ENCODE results near the gene SSR2. TPM values are rescaled to one million over a fixed set of nuclear protein-coding genes. Genes with fewer than 3 reads are reported as not detected.

Gene SSR2
- total and polyA plus RNA-seq, 4 donors: 186 to 313 (median 206) TPM

DNA sequence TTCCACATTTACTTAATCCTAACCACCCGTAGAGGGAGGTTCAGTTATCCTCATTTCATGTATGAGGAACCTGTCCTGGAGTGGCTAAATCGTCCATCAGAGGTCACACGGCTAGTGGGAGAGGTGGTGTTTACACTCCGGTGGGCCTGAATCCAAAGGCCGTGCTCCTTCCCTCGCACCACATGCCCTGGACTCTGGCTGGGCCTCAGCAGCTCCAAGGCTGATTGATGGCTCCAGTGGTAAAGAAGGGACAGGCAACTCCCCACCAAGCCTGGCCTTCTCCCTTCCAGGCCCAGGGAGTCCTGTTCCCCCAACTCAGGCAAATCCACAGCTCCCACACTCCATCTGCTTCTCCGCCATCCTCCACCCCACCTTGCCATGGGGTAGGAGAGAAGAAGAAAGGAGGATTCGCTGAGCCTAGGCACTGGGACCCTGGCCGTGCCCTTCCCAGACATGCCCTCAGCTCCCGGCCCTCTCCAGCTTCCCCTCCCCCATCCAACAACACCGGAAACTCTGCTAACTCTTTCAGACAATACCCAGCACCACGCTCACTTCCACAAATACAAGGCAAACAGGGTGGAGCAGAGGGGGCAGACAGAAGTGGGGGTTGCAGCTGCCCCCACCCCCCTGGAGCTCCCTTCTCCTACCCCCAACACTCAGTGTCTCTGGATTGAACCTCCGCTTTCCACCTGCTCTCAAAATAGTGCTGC is 53.3 kb downstream of the SSR2 start:
- no peak overlapping the region for H3K4me3 ChIP-seq (ENCODE audit: low read depth, low read length)
- WGBS (ENCODE audit: insufficient coverage): 26% methylated on average over 8 of the region's 13 CpGs
- H3K9me3 ChIP-seq (ENCODE audit: control insufficient read depth, insufficient read depth, low read length): no peaks in the 10 kb centered on the region
- no peak for DNase-seq (ENCODE audit: low read depth in 4 of 6, low spot score in 6 of 6)
- peaks cover 74% of the 10 kb centered on the region for H3K36me3 ChIP-seq (ENCODE audit: control insufficient read depth, insufficient read depth, low read length)
- H3K4me1 ChIP-seq (ENCODE audit: control insufficient read depth, insufficient read depth, low read length): peaks cover 69% of the 10 kb centered on the region
- H3K27me3 ChIP-seq (ENCODE audit: control insufficient read depth, insufficient read depth, low read length): no peaks in the 10 kb centered on the region
- H3K27ac ChIP-seq (ENCODE audit: low read depth, low read length): peak overlapping the region; percentile 76

DNA sequence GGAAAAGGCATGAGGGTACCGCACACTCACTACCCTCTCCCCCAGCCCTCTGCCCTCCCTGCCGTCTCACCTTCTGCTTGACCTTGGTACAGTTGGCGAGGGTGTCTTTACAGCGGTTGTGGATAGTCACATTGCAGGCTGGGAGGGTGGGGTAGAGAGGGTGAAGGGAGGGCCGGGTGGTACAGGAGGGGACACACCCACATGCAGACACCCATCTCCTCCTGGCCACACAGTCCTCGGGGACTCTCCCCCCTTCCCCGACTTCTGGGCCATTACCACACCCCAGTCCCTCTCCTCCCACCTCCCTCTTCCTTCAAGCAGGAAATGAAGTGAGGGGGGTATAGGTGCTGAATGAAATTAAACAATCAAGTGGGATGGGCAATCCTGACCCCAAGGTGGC is 54.0 kb downstream of the SSR2 start:
- Histone ChIP-seq H3K4me1 (ENCODE audit: control insufficient read depth, insufficient read depth, low read length) (peaks cover 65% of the 10 kb centered on the region), H3K27ac (ENCODE audit: low read depth, low read length) (no peak overlapping the region), H3K36me3 (ENCODE audit: control insufficient read depth, insufficient read depth, low read length) (peaks cover 76% of the 10 kb centered on the region), H3K9me3 (ENCODE audit: control insufficient read depth, insufficient read depth, low read length) (no peaks in the 10 kb centered on the region), H3K4me3 (ENCODE audit: low read depth, low read length) (no peak overlapping the region), H3K27me3 (ENCODE audit: control insufficient read depth, insufficient read depth, low read length) (no peaks in the 10 kb centered on the region)
- no peak for DNase-seq (ENCODE audit: low read depth in 4 of 6, low spot score in 6 of 6)
- no CpG with 5 or more reads among the region's 7 CpGs for WGBS (ENCODE audit: insufficient coverage)

DNA sequence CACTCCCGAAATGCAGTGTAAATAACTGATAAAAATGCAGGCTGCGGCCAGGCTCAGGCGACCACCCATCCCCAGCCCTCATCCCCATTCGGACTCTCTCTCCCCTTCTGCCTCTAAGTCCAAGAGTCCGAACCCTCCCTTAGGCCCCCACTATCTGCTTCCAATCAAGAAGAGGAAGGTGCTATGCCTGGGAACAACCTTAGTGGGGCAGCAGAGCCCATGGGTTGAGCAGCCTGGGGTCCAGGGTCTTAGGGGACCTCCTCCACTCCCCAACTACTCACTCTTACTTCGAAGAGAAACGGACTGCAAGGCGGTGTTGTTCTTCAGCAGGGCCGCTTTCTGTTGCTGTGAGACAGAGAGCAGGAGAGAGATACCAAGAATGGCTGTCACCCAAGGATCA is 54.6 kb downstream of the SSR2 start:
- WGBS (ENCODE audit: insufficient coverage): 86% methylated on average over 6 of the region's 9 CpGs
- Histone ChIP-seq H3K27me3 (ENCODE audit: control insufficient read depth, insufficient read depth, low read length) (no peaks in the 10 kb centered on the region), H3K27ac (ENCODE audit: low read depth, low read length) (no peak overlapping the region), H3K4me1 (ENCODE audit: control insufficient read depth, insufficient read depth, low read length) (peaks cover 63% of the 10 kb centered on the region), H3K4me3 (ENCODE audit: low read depth, low read length) (no peak overlapping the region), H3K36me3 (ENCODE audit: control insufficient read depth, insufficient read depth, low read length) (peaks cover 82% of the 10 kb centered on the region), H3K9me3 (ENCODE audit: control insufficient read depth, insufficient read depth, low read length) (no peaks in the 10 kb centered on the region)
- DNase-seq (ENCODE audit: low read depth in 4 of 6, low spot score in 6 of 6): no peak

DNA sequence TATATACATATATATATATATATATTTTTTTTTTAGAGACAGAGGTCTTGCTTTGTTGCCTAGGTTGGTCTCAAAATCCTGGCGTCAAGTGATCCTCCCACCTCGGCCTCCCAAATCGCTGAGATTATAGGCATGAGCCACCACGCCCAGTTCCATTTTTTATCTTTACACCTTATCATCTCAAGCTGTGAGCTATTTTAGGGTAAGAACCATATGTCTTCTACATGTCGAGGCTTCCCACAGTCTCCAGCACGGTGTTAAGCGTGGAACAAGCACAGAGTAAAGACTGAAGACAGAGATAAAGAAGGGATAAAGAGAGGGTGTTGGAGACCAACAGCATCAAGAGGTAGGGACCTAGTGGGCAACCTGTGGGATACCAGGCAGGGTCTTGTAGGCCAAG is 56.6 kb downstream of the SSR2 start:
- Histone ChIP-seq H3K27ac (ENCODE audit: low read depth, low read length) (no peak overlapping the region), H3K4me3 (ENCODE audit: low read depth, low read length) (no peak overlapping the region), H3K9me3 (ENCODE audit: control insufficient read depth, insufficient read depth, low read length) (no peaks in the 10 kb centered on the region), H3K4me1 (ENCODE audit: control insufficient read depth, insufficient read depth, low read length) (peaks cover 47% of the 10 kb centered on the region), H3K36me3 (ENCODE audit: control insufficient read depth, insufficient read depth, low read length) (peaks cover 91% of the 10 kb centered on the region), H3K27me3 (ENCODE audit: control insufficient read depth, insufficient read depth, low read length) (no peaks in the 10 kb centered on the region)
- WGBS (ENCODE audit: insufficient coverage): 100% methylated on average over 3 of the region's 7 CpGs
- DNase-seq (ENCODE audit: low read depth in 4 of 6, low spot score in 6 of 6): no peak

DNA sequence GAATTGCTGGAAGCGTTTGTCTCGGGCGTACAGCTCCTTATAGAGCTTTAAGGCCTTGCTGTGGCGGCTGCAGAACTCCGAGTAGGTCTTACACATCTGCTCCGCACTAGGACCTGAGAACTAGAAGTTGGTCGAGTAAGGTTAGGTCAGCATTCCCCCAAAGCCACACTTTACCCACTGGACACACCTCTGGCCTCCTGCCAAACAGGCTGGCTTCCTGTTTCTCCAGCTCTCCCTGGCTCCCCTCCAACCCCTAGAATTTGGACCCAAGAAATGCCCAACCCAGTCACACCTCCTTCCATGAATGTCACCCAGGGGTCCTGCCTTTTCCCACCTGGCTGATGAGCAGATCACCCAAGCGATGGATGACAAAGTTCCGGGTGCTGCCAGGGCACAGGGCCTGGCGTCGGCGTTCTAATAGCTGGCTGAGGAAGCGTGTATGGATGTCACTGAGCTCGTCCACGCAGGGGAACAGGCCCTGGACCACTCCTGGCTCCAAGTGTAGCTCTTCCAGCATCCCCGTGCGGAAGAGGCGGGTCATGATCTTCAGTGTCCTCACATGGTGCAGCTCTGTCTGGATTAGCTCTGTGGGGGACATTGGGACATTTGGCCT is 58.0 kb downstream of the SSR2 start:
- no peak overlapping the region for H3K27ac ChIP-seq (ENCODE audit: low read depth, low read length)
- WGBS (ENCODE audit: insufficient coverage): 94% methylated on average over 16 of the region's 18 CpGs
- no peak overlapping the region for H3K4me3 ChIP-seq (ENCODE audit: low read depth, low read length)
- H3K4me1 ChIP-seq (ENCODE audit: control insufficient read depth, insufficient read depth, low read length): peaks cover 32% of the 10 kb centered on the region
- DNase-seq (ENCODE audit: low read depth in 4 of 6, low spot score in 6 of 6): no peak
- H3K36me3 ChIP-seq (ENCODE audit: control insufficient read depth, insufficient read depth, low read length): peaks cover 93% of the 10 kb centered on the region
- H3K9me3 ChIP-seq (ENCODE audit: control insufficient read depth, insufficient read depth, low read length): no peaks in the 10 kb centered on the region
- no peaks in the 10 kb centered on the region for H3K27me3 ChIP-seq (ENCODE audit: control insufficient read depth, insufficient read depth, low read length)

DNA sequence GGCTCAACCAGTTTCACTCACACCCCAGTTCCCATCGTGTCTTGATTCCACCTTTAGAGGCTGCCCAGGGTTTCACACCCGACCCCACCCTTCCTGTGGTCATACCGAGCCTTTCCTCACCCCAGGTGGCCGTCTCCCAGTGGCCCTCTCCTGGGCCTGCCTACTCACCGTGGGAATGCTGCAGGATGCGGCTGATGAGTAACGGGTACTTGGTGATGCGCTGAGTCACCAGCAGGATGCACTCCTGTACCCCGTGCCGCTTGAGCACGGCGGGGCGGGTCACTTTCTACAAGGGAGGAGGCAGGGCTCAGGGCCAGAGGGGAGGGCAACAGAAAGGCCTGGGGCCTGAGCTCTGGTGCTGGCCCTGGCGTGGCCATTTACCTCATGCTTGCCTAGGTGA is 58.8 kb downstream of the SSR2 start:
- Histone ChIP-seq H3K27ac (ENCODE audit: low read depth, low read length) (no peak overlapping the region), H3K4me3 (ENCODE audit: low read depth, low read length) (no peak overlapping the region), H3K36me3 (ENCODE audit: control insufficient read depth, insufficient read depth, low read length) (peaks cover 91% of the 10 kb centered on the region), H3K4me1 (ENCODE audit: control insufficient read depth, insufficient read depth, low read length) (peaks cover 25% of the 10 kb centered on the region), H3K9me3 (ENCODE audit: control insufficient read depth, insufficient read depth, low read length) (no peaks in the 10 kb centered on the region), H3K27me3 (ENCODE audit: control insufficient read depth, insufficient read depth, low read length) (no peaks in the 10 kb centered on the region)
- DNase-seq (ENCODE audit: low read depth in 4 of 6, low spot score in 6 of 6): no peak
- WGBS (ENCODE audit: insufficient coverage): 82% methylated on average over 14 of the region's 14 CpGs

DNA sequence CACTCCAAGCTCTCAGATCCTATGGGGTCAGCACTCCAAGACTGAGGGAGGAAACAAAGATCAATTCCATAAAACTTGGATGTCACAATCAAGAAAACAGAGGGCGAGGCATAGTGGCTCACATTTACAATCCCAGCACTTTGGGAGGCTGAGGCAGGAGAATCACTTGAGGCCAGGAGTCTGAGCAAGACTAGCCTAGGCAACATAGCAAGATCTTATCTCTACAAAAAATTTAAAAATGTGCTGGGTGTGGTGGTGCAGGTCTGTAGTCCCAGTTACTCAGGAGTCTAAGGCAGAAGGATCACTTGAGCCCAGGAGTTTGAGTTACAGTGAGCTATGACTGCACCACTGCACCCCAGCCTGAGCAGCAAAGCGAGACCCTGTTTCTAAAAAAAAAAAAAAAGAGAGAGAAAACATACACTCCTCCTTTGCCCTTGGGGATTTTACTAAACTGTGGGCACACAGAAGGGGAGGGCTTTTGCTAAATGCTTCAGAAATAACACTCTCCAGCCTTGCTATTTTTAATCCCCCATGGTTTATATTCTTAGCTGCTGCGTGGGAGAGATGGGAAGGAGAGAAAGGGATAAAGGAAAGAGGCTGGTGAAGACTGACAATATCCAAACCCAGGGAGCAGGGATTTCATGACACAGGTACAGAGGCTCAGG is 60.5 kb downstream of the SSR2 start:
- no peaks in the 10 kb centered on the region for H3K9me3 ChIP-seq (ENCODE audit: control insufficient read depth, insufficient read depth, low read length)
- no peaks in the 10 kb centered on the region for H3K27me3 ChIP-seq (ENCODE audit: control insufficient read depth, insufficient read depth, low read length)
- peaks cover 90% of the 10 kb centered on the region for H3K36me3 ChIP-seq (ENCODE audit: control insufficient read depth, insufficient read depth, low read length)
- WGBS (ENCODE audit: insufficient coverage): no CpG with 5 or more reads among the region's 3 CpGs
- H3K4me1 ChIP-seq (ENCODE audit: control insufficient read depth, insufficient read depth, low read length): peaks cover 16% of the 10 kb centered on the region
- no peak overlapping the region for H3K27ac ChIP-seq (ENCODE audit: low read depth, low read length)
- no peak for DNase-seq (ENCODE audit: low read depth in 4 of 6, low spot score in 6 of 6)
- H3K4me3 ChIP-seq (ENCODE audit: low read depth, low read length): no peak overlapping the region

Other genes with a start within 250 kb of the SSR2 start
- 10 to 100 TPM; 44.8 to 51.1 TPM for gene GON4L, start 163.7 kb downstream of the SSR2 start, total RNA-seq
- 10 to 100 TPM; 42.2 to 56.7 TPM for gene GON4L, start 163.7 kb downstream of the SSR2 start, polyA plus RNA-seq (ENCODE audit: insufficient read length in 2 of 2)
- gene SYT11, start 161.4 kb downstream of the SSR2 start, total RNA-seq: 100 to 1,000 TPM; 118 to 384 TPM
- 100 to 1,000 TPM; 266 to 310 TPM for gene SYT11, start 161.4 kb downstream of the SSR2 start, polyA plus RNA-seq (ENCODE audit: insufficient read length in 2 of 2)
- 10 to 100 TPM; 42.9 to 47.6 TPM for gene RIT1, start 109.6 kb downstream of the SSR2 start, total RNA-seq
- gene RIT1, start 109.6 kb downstream of the SSR2 start, polyA plus RNA-seq (ENCODE audit: insufficient read length in 2 of 2): 10 to 100 TPM; 34.0 to 44.3 TPM
- 10 to 100 TPM; 31.5 to 40.1 TPM for gene KHDC4, start 86.5 kb downstream of the SSR2 start, total RNA-seq
- 10 to 100 TPM; 42.3 to 53.5 TPM for gene KHDC4, start 86.5 kb downstream of the SSR2 start, polyA plus RNA-seq (ENCODE audit: insufficient read length in 2 of 2)
- not detected for gene RXFP4, start 79.3 kb downstream of the SSR2 start, total RNA-seq
- gene RXFP4, start 79.3 kb downstream of the SSR2 start, polyA plus RNA-seq (ENCODE audit: insufficient read length in 2 of 2): not detected
- 10 to 100 TPM; 62.1 to 64.6 TPM for gene ARHGEF2, start 42.4 kb downstream of the SSR2 start, total RNA-seq
- 10 to 100 TPM; 85.1 to 95.5 TPM for gene ARHGEF2, start 42.4 kb downstream of the SSR2 start, polyA plus RNA-seq (ENCODE audit: insufficient read length in 2 of 2)
- 10 to 100 TPM; 20.5 to 27.1 TPM for gene UBQLN4, start 32.8 kb upstream of the SSR2 start, total RNA-seq
- 10 to 100 TPM; 75.4 to 76.2 TPM for gene UBQLN4, start 32.8 kb upstream of the SSR2 start, polyA plus RNA-seq (ENCODE audit: insufficient read length in 2 of 2)
- 10 to 100 TPM; 34.9 to 76.8 TPM for gene LAMTOR2, start 33.8 kb upstream of the SSR2 start, total RNA-seq
- gene LAMTOR2, start 33.8 kb upstream of the SSR2 start, polyA plus RNA-seq (ENCODE audit: insufficient read length in 2 of 2): 10 to 100 TPM; 72.0 to 75.3 TPM
- gene RAB25, start 40.2 kb upstream of the SSR2 start, total RNA-seq: under 1 TPM in 1 of 2 donors, not detected in 1; 0.39 TPM
- 1 to 10 TPM; 1.1 to 1.2 TPM for gene RAB25, start 40.2 kb upstream of the SSR2 start, polyA plus RNA-seq (ENCODE audit: insufficient read length in 2 of 2)
- 10 to 100 TPM in 1 of 2 donors, 1 to 10 TPM in 1; 5.8 to 12.3 TPM for gene MEX3A, start 61.5 kb upstream of the SSR2 start, total RNA-seq
- 10 to 100 TPM; 35.1 to 39.3 TPM for gene MEX3A, start 61.5 kb upstream of the SSR2 start, polyA plus RNA-seq (ENCODE audit: insufficient read length in 2 of 2)
- gene LMNA, start 93.8 kb upstream of the SSR2 start, total RNA-seq: 100 to 1,000 TPM in 1 of 2 donors, 10 to 100 TPM in 1; 78.4 to 138 TPM
- gene LMNA, start 93.8 kb upstream of the SSR2 start, polyA plus RNA-seq (ENCODE audit: insufficient read length in 2 of 2): 10 to 100 TPM; 52.1 to 93.3 TPM
- 10 to 100 TPM in 1 of 2 donors, 1 to 10 TPM in 1; 8.2 to 15.9 TPM for gene SEMA4A, start 132.6 kb upstream of the SSR2 start, total RNA-seq
- 10 to 100 TPM; 32.2 to 42.0 TPM for gene SEMA4A, start 132.6 kb upstream of the SSR2 start, polyA plus RNA-seq (ENCODE audit: insufficient read length in 2 of 2)
- gene SLC25A44, start 173.2 kb upstream of the SSR2 start, total RNA-seq: 10 to 100 TPM; 15.1 to 19.7 TPM
- gene SLC25A44, start 173.2 kb upstream of the SSR2 start, polyA plus RNA-seq (ENCODE audit: insufficient read length in 2 of 2): 10 to 100 TPM; 40.6 to 43.0 TPM
- gene PMF1, start 192.1 kb upstream of the SSR2 start, total RNA-seq: 10 to 100 TPM; 32.6 to 70.6 TPM
- gene PMF1, start 192.1 kb upstream of the SSR2 start, polyA plus RNA-seq (ENCODE audit: insufficient read length in 2 of 2): 10 to 100 TPM; 54.9 to 64.8 TPM
- 1 to 10 TPM; 1.5 to 1.9 TPM for gene BGLAP, start 221.2 kb upstream of the SSR2 start, total RNA-seq
- gene BGLAP, start 221.2 kb upstream of the SSR2 start, polyA plus RNA-seq (ENCODE audit: insufficient read length in 2 of 2): 1 to 10 TPM; 2.3 to 5.6 TPM
- gene PAQR6, start 227.1 kb upstream of the SSR2 start, total RNA-seq: 10 to 100 TPM; 42.6 to 43.1 TPM
- 100 to 1,000 TPM; 191 to 206 TPM for gene PAQR6, start 227.1 kb upstream of the SSR2 start, polyA plus RNA-seq (ENCODE audit: insufficient read length in 2 of 2)

Data from spinal cord (tissue), 10 donors.